HCT116 (cell line): ENCODE results near the gene HOMER3. TPM values are rescaled to one million over a fixed set of nuclear protein-coding genes. Genes with fewer than 3 reads are reported as not detected.

Source experiments
- ATAC-seq: fragments of 200-7000 bp; cut with Tn5 transposase; 2 replicates; pipeline ENCODE4 v1.9.1; 2020; ENCODE audit warnings: mild to moderate bottlenecking, moderate library complexity
- BruUV-seq: library from RNA; stranded (reverse); fragments of 400-500 nt; replicated peaks from 2 replicates; lab custom pipeline; 2021; lab: Mats Ljungman, UMichigan
- CTCF ChIA-PET: fragments of 300-600 bp; sonication (Branson Sonifier 250); formaldehyde crosslinking; loops from one replicate; lab custom pipeline; 2021; ENCODE audit warnings: antibody characterized with exemption; lab: Charles Lee
- POLR2A ChIA-PET: fragments of 300-600, 350-600 bp; sonication (Branson Sonifier 250); formaldehyde crosslinking; loops from one replicate; lab custom pipeline; 2021; ENCODE audit warnings: antibody characterized with exemption; lab: Charles Lee
- RAD21 ChIA-PET, 2 experiments: fragments of 300-600 bp; sonication (Branson Sonifier 250); formaldehyde crosslinking; loops; one replicate each; lab custom pipeline; 2023; ENCODE audit warnings: low total read pairs in 2 of 2; ENCODE audit not compliant: uncharacterized antibody in 2 of 2, unreplicated experiment in 2 of 2, low non-redundant PET in 1 of 2; lab: Charles Lee
- DNase-seq: peaks from one replicate; pipeline ENCODE4 v3.0.0-alpha.2; 2010; ENCODE audit warnings: low read depth, low spot score
- H2AFZ ChIP-seq: fragments of 200-600 bp; shearing (Covaris generic), sonication (generic); 2 replicates; pipeline ENCODE4 v1.6.1; 2017; ENCODE audit warnings: low read depth, mixed run types, mixed read lengths, antibody characterized with exemption, low read length; ENCODE audit not compliant: poor library complexity, severe bottlenecking
- H3K27ac ChIP-seq: 2 replicates; pipeline ENCODE4 v1.5.1; 2012; ENCODE audit warnings: low read depth, low read length
- H3K27me3 ChIP-seq: fragments of 200-600 bp; sonication (generic); 2 replicates; pipeline ENCODE4 v1.6.1; 2016; ENCODE audit warnings: mixed run types, low read length, mixed read lengths; ENCODE audit not compliant: insufficient read depth
- H3K36me3 ChIP-seq, 2 experiments: fragments of 200-500 bp in 1 of 2; fragments of 200-600 bp in 1 of 2; sonication (Bioruptor generic) in 1 of 2; sonication (generic) in 1 of 2; 2 replicates each; pipeline versions ENCODE4 v1.5.1 to v1.6.1; 2014 to 2016; ENCODE audit warnings: low read length in 2 of 2, inconsistent platforms in 1 of 2, mixed read lengths in 1 of 2, mixed run types in 1 of 2; ENCODE audit not compliant: insufficient read depth in 2 of 2, control insufficient read depth in 1 of 2
- H3K4me1 ChIP-seq, 2 experiments: fragments of 200-600 bp in 1 of 2; sonication (generic) in 1 of 2; 2 replicates each; pipeline versions ENCODE4 v1.5.1 to v1.6.1; 2012 to 2017; ENCODE audit warnings: low read length in 2 of 2, inconsistent platforms in 1 of 2, mild to moderate bottlenecking in 1 of 2, mixed read lengths in 1 of 2, mixed run types in 1 of 2, moderate library complexity in 1 of 2; ENCODE audit not compliant: insufficient read depth in 2 of 2, control insufficient read depth in 1 of 2
- H3K4me2 ChIP-seq: fragments of 200-600 bp; sonication (generic); 2 replicates; pipeline ENCODE4 v1.6.1; 2017; ENCODE audit warnings: mixed run types, low read length, mixed read lengths
- H3K4me3 ChIP-seq, 2 experiments: fragments of 200-600 bp in 1 of 2; sonication (generic) in 1 of 2; replicated peaks in 1 of 2; 2 replicates each; pipeline ENCODE4 v1.5.1; 2011 to 2016; ENCODE audit warnings: low read length in 2 of 2, control low read depth in 1 of 2, low read depth in 1 of 2, mild to moderate bottlenecking in 1 of 2, mixed read lengths in 1 of 2, mixed run types in 1 of 2
- H3K79me2 ChIP-seq: fragments of 200-600 bp; sonication (generic); 2 replicates; pipeline ENCODE4 v1.6.1; 2017; ENCODE audit warnings: mild to moderate bottlenecking, mixed run types, low read length, moderate library complexity, mixed read lengths; ENCODE audit not compliant: insufficient read depth
- H3K9ac ChIP-seq: fragments of 200-600 bp; sonication (generic); 2 replicates; pipeline ENCODE4 v1.6.1; 2016; ENCODE audit warnings: low read length, mixed read lengths
- H3K9me2 ChIP-seq: fragments of 200-600 bp; sonication (generic), shearing (Covaris generic); 2 replicates; pipeline ENCODE4 v1.6.1; 2017; ENCODE audit warnings: mixed run types, mild to moderate bottlenecking, moderate library complexity; ENCODE audit not compliant: insufficient read depth
- H3K9me3 ChIP-seq, 2 experiments: fragments of 200-500 bp in 1 of 2; fragments of 200-600 bp in 1 of 2; sonication (Bioruptor generic) in 1 of 2; sonication (generic) in 1 of 2; 2 replicates each; pipeline ENCODE4 v1.6.1; 2014 to 2017; ENCODE audit warnings: low read length in 2 of 2, mixed read lengths in 2 of 2, inconsistent platforms in 1 of 2, low read depth in 1 of 2, mild to moderate bottlenecking in 1 of 2, mixed run types in 1 of 2, moderate library complexity in 1 of 2; ENCODE audit not compliant: control insufficient read depth in 1 of 2, insufficient read depth in 1 of 2
- H4K20me1 ChIP-seq: fragments of 200-600 bp; sonication (generic), shearing (Covaris generic); 2 replicates; pipeline ENCODE4 v1.6.1; 2017; ENCODE audit warnings: mixed run types, mild to moderate bottlenecking, moderate library complexity; ENCODE audit not compliant: insufficient read depth
- CBX3 ChIP-seq: IDR thresholded peaks from 2 replicates; pipeline ENCODE4 v1.6.1; 2012; ENCODE audit warnings: low read depth
- CEBPB ChIP-seq: IDR thresholded peaks from 2 replicates; pipeline ENCODE4 v1.6.1; 2012; ENCODE audit warnings: low read depth
- CTCF ChIP-seq, 3 experiments: fragments of 200-600 bp in 1 of 3; sonication (generic) in 1 of 3; IDR thresholded peaks in 2 of 3; conservative IDR thresholded peaks in 1 of 3; 2 replicates each; pipeline ENCODE4 v1.5.1; 2012 to 2017; ENCODE audit warnings: low read depth in 2 of 3, low read length in 2 of 3, antibody characterized with exemption in 1 of 3, borderline replicate concordance in 1 of 3, control low read depth in 1 of 3, mild to moderate bottlenecking in 1 of 3, mixed read lengths in 1 of 3, mixed run types in 1 of 3, moderate library complexity in 1 of 3; ENCODE audit not compliant: insufficient read depth in 1 of 3
- ELF1 ChIP-seq: IDR thresholded peaks from 2 replicates; pipeline ENCODE4 v1.6.1; 2012; ENCODE audit warnings: low read depth, borderline replicate concordance
- EZH2phosphoT487 ChIP-seq: fragments of 200-600 bp; IDR thresholded peaks from 2 replicates; pipeline ENCODE4 v1.6.1; 2018; ENCODE audit warnings: antibody characterized with exemption, borderline replicate concordance
- FOSL1 ChIP-seq: IDR thresholded peaks from 2 replicates; pipeline ENCODE4 v1.6.1; 2012; ENCODE audit warnings: low read depth
- JUND ChIP-seq: IDR thresholded peaks from 2 replicates; pipeline ENCODE4 v1.6.1; 2012
- MAX ChIP-seq: IDR thresholded peaks from 2 replicates; pipeline ENCODE4 v1.6.1; 2012
- POLR2A ChIP-seq: IDR thresholded peaks from 2 replicates; pipeline ENCODE4 v1.7.0; 2011; ENCODE audit warnings: borderline replicate concordance; ENCODE audit not compliant: insufficient read depth, insufficient read length; ENCODE audit errors: extremely low read depth
- POLR2AphosphoS5 ChIP-seq: IDR thresholded peaks from 2 replicates; pipeline ENCODE4 v1.6.1; 2011; ENCODE audit warnings: mild to moderate bottlenecking, low read depth, low read length, moderate library complexity
- REST ChIP-seq: IDR thresholded peaks from 2 replicates; pipeline ENCODE4 v1.6.1; 2012; ENCODE audit warnings: low read depth
- SIN3A ChIP-seq: IDR thresholded peaks from 2 replicates; pipeline ENCODE4 v1.6.1; 2012; ENCODE audit warnings: low read depth
- YY1 ChIP-seq: IDR thresholded peaks from 2 replicates; pipeline ENCODE4 v1.6.1; 2011; ENCODE audit warnings: low read length, low read depth, moderate library complexity, mild to moderate bottlenecking; ENCODE audit not compliant: insufficient replicate concordance; ENCODE audit errors: extremely low read depth
- ZFX ChIP-seq: fragments of 450-650 bp; IDR thresholded peaks from 2 replicates; pipeline ENCODE4 v1.6.1; 2017
- ZNF274 ChIP-seq: fragments of 200-500 bp; sonication (Bioruptor generic); IDR thresholded peaks from 2 replicates; pipeline ENCODE4 v1.6.1; 2014; ENCODE audit warnings: mild to moderate bottlenecking, low read depth, low read length, inconsistent platforms
- intact Hi-C: fragments of 100-400 bp; cut with micrococcal nuclease; formaldehyde crosslinking; loops from 2 replicates; pipeline ENCODE4 v1.10.0; 2022
- total RNA-seq: library from RNA; stranded (reverse); gene quantifications from one replicate; pipeline ENCODE4 v1.2.1, GENCODE V29; 2021; ENCODE audit not compliant: unreplicated experiment

HOMER3 gene
- total RNA-seq, 1 experiment from 2014 or later = 45.2 TPM

GRCh38 chr19:18900700-18901481 is 40.1 kb downstream of the HOMER3 start:
- Histone ChIP-seq H2AFZ (no peak overlapping the region), H3K27ac (no peak overlapping the region), H3K27me3 (no peaks in the 10 kb centered on the region), H3K9ac (no peak overlapping the region), H3K79me2 (no peaks in the 10 kb centered on the region), H3K9me2 (no peaks in the 10 kb centered on the region), H3K4me2 (no peak overlapping the region), H3K36me3 (peaks cover 0 to 9% of the 10 kb centered on the region in 2 experiments; a peak in 3 of 4 replicates), H3K9me3 (no peaks in the 10 kb centered on the region), H4K20me1 (no peaks in the 10 kb centered on the region), H3K4me1 (no peaks in the 10 kb centered on the region), H3K4me3 (no peak overlapping the region)
- intact Hi-C loops = no loop called here
- ChIA-PET RAD21 (no interaction called here), CTCF (no interaction called here), POLR2A (no interaction called here)
- DNase-seq = no peak
- no TSS peak for BruUV-seq
- TF ChIP-seq POLR2AphosphoS5 (no peak), JUND (no peak), YY1 (no peak), MAX (no peak), CEBPB (no peak), EZH2phosphoT487 (no peak), SIN3A (no peak), ELF1 (no peak), REST (no peak), ZFX (no peak), FOSL1 (no peak), POLR2A (no peak), CBX3 (no peak), ZNF274 (no peak), CTCF (IDR thresholded peaks at IDR 0.05 in 2 of 3, conservative IDR thresholded peaks at IDR 0.05 in 1 of 3; ENCODE audit: borderline replicate concordance in 1 of 3, insufficient read depth in 1 of 3, low read depth in 2 of 3, low read length in 2 of 3) (no peak)
- ATAC-seq = 0 out of 2 replicates have a peak, but pooled peaks have one; percentile 5
